ENCODE data around the gene NXPE1.

NXPE1 gene

DNA sequence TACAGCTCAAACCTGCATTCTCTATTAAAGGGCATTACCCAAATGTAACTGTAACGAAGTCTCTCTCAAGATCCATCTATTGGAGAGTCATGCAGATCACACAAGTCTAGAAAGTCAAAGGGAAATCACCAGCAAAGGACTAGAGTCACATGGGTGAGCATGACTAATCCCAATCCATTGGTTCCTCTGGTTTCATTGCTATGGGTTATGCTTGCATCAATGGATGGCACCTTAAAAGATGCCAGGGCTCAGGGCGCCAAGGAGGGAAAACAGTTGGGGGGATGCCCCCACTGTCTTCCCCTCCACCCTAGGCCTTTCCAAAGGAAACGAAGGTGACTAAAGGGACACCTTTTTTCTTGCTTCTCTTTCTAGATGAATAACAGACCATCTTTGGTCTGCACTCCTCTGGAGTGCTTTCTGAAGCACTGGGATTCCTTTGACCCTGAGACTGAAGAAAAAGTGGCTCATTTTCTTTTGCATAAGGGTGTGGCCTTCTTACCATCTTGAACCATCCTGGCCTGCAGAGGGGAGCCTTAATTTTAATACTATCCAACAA is 27.8 kb upstream of the NXPE1 start:
- no peak for DNase-seq (ENCODE audit: low read depth)
- H3K4me3 ChIP-seq (ENCODE audit: low read length) = no peak overlapping the region
- TF ChIP-seq, protein P1, sequence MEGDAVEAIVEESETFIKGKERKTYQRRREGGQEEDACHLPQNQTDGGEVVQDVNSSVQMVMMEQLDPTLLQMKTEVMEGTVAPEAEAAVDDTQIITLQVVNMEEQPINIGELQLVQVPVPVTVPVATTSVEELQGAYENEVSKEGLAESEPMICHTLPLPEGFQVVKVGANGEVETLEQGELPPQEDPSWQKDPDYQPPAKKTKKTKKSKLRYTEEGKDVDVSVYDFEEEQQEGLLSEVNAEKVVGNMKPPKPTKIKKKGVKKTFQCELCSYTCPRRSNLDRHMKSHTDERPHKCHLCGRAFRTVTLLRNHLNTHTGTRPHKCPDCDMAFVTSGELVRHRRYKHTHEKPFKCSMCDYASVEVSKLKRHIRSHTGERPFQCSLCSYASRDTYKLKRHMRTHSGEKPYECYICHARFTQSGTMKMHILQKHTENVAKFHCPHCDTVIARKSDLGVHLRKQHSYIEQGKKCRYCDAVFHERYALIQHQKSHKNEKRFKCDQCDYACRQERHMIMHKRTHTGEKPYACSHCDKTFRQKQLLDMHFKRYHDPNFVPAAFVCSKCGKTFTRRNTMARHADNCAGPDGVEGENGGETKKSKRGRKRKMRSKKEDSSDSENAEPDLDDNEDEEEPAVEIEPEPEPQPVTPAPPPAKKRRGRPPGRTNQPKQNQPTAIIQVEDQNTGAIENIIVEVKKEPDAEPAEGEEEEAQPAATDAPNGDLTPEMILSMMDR (conservative IDR thresholded peaks at IDR 0.05; ENCODE audit: low read length) = no peak

DNA sequence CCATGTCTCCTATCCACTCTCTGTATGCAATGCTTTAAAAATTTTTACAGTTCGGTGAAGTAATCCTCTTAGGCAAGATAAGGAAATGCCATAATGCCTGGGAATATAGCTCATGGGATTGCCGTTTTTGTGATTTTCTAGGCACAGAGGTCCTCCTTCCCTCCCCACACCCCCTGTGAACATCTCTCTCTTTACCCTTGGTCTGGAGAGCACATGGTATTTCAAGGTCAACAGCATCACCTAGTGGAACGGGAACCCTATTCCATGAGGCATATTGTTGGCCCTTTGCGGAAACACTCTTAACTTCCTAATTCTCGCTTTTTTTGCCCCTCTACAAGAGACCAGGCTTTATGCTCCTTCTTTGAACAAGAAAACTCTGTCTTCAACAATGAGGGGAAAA is 27.1 kb upstream of the NXPE1 start:
- DNase-seq (ENCODE audit: low read depth) = no peak
- no peak overlapping the region for H3K4me3 ChIP-seq (ENCODE audit: low read length)
- TF ChIP-seq, protein P1 (conservative IDR thresholded peaks at IDR 0.05; ENCODE audit: low read length) = peak; percentile 36

DNA sequence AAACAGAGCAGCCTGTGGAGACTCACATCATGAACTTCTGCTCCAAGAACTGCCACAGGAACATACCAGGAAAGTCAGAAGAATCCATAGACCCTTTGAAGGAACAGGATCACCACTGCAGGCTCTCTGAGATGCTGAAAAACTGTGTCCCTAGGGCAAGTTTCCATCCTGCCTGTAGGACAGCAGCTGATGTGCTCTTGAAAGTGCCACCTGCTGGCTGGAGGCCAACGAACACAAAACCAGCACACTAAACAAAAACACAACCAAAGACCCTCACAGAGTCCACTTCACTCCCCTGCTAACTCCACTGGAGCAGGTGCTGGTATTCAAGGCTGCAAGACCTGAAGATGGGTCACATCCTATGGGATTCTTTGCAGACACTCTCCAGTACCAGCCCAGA is 12.0 kb upstream of the NXPE1 start:
- H3K4me3 ChIP-seq (ENCODE audit: low read length) = no peak overlapping the region
- TF ChIP-seq, protein P1 (conservative IDR thresholded peaks at IDR 0.05; ENCODE audit: low read length) = no peak
- no peak for DNase-seq (ENCODE audit: low read depth)

DNA sequence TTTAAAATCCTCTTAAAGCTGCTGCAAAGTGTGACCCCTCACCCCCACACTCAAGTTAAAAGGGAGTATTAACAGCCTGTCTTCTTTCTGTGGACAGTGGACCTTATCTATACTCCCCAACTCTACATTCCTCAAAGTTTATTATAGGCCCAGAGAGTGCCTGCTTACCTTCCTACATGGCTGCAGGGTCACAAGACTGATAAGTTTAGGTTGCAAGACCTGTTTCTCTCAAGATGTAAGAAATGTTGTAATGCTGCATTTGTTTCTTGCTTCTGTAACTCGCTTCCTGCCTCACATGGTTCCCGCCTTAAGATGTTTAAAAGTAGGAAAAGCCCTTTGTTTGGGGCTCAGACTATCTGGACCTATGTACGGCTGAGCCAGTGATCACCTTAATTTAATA is 10.1 kb upstream of the NXPE1 start:
- TF ChIP-seq, protein P1 (conservative IDR thresholded peaks at IDR 0.05; ENCODE audit: low read length) = no peak
- no peak for DNase-seq (ENCODE audit: low read depth)

DNA sequence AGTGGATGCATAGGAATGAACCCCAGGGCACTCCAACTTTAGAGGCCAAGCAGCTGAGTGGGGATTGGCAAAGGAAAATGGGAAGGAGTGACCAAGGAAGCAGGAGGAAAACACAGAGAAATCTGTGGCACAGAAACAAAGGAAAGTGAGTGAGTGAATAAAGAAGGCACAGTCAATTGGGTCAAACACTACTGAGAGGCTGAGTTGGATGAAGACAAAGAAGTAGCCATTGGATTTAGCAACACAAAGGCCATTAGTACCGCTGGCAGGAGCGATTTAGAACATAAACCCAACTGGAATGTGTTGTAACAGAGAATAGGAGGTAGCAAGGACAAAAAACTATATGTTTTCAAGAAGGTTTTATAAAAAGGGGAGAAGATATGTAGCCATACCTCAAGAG is 6.6 kb upstream of the NXPE1 start:
- DNase-seq (ENCODE audit: low read depth) = no peak
- TF ChIP-seq, protein P1 (conservative IDR thresholded peaks at IDR 0.05; ENCODE audit: low read length) = no peak
- no peak overlapping the region for H3K4me3 ChIP-seq (ENCODE audit: low read length)

More for the DNA sequence above, 10.1 kb upstream of the NXPE1 start:
- H3K4me3 ChIP-seq (ENCODE audit: low read length) = no peak overlapping the region

DNA sequence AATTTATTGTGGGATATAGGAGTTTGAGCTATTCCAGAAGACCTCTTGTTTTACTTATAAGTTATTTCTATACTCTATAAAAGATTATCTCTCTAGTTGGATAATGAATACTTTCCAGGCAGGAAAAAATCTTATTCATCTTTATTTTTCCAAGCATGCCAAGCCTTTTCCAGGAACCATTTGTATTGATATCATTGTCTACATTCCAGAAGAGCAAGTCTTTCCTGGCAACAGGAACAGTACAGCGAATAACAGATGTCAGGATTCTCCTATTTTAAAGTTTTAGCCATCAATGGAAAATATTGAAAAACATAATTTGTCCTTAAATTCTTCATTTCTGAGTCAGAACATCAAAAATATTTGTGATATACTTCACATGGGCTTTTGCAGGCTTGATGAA is 5.2 kb upstream of the NXPE1 start:
- TF ChIP-seq, protein P1 (conservative IDR thresholded peaks at IDR 0.05; ENCODE audit: low read length) = no peak
- peak; percentile 20 for DNase-seq (ENCODE audit: low read depth)
- no peak overlapping the region for H3K4me3 ChIP-seq (ENCODE audit: low read length)

DNA sequence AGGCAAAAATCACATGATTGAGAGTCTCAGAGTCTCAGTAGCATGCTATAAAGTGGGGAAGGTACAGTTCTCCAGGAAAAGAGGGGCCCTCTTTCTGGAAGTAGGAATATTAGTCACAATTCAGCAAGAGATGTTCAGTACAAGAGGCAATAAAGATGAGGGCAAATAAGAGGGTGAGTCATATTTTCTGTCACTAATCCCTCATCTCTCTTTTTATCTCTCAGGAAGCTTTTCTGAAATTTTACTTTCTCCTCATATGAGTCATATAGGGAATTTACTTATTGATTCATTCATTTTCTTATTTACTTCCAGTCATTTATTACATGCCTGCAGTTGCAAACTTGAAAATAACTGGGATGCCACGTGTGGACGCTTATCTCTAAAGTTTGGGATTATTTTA is 3.4 kb upstream of the NXPE1 start:
- no peak for DNase-seq (ENCODE audit: low read depth)
- TF ChIP-seq, protein P1 (conservative IDR thresholded peaks at IDR 0.05; ENCODE audit: low read length) = no peak
- H3K4me3 ChIP-seq (ENCODE audit: low read length) = no peak overlapping the region
